ENCODE measurements around the gene KRTAP12-3.

The KRTAP12-3 gene

GRCh38 chr21:44612669-44613229 is 45.0 kb upstream of the KRTAP12-3 start:
- ChIA-PET POLR2A (no interaction called here), CTCF (no interaction called here)
- no peak for DNase-seq (ENCODE audit: extremely low spot score)
- TF ChIP-seq SUZ12 (IDR thresholded peaks at IDR 0.05) (no peak), BHLHE40 (IDR thresholded peaks at IDR 0.05; ENCODE audit: borderline replicate concordance) (no peak), ZNF384 (IDR thresholded peaks at IDR 0.05) (no peak), FOXM1 (IDR thresholded peaks at IDR 0.05; ENCODE audit: borderline replicate concordance) (no peak), TARDBP (IDR thresholded peaks at IDR 0.05) (no peak), ELF4 (IDR thresholded peaks at IDR 0.05) (no peak), ARNT (IDR thresholded peaks at IDR 0.05) (no peak), NFRKB (IDR thresholded peaks at IDR 0.05) (no peak), CTBP1 (IDR thresholded peaks at IDR 0.05; ENCODE audit: borderline replicate concordance) (no peak), SP1 (IDR thresholded peaks at IDR 0.05) (no peak), L3MBTL2 (conservative IDR thresholded peaks at IDR 0.05) (no peak), LEF1 (IDR thresholded peaks at IDR 0.05; ENCODE audit: borderline replicate concordance) (no peak), FOXK2 (IDR thresholded peaks at IDR 0.05) (no peak), PKNOX1 (IDR thresholded peaks at IDR 0.05) (no peak), HDGF (IDR thresholded peaks at IDR 0.05; ENCODE audit: borderline replicate concordance) (no peak), FOXA1 (IDR thresholded peaks at IDR 0.05) (no peak)

- TF ChIP-seq ARNT (IDR thresholded peaks at IDR 0.05) (no peak), FOXM1 (IDR thresholded peaks at IDR 0.05; ENCODE audit: borderline replicate concordance) (no peak), LEF1 (IDR thresholded peaks at IDR 0.05; ENCODE audit: borderline replicate concordance) (no peak), ELF4 (IDR thresholded peaks at IDR 0.05) (no peak), FOXA1 (IDR thresholded peaks at IDR 0.05) (no peak), ZNF384 (IDR thresholded peaks at IDR 0.05) (no peak), BHLHE40 (IDR thresholded peaks at IDR 0.05; ENCODE audit: borderline replicate concordance) (no peak), PKNOX1 (IDR thresholded peaks at IDR 0.05) (no peak), FOXK2 (IDR thresholded peaks at IDR 0.05) (no peak), SP1 (IDR thresholded peaks at IDR 0.05) (no peak), NFRKB (IDR thresholded peaks at IDR 0.05) (no peak)
- ChIA-PET POLR2A (no interaction called here), CTCF (no interaction called here)
- no peak for DNase-seq (ENCODE audit: extremely low spot score)
Measured at GRCh38 chr21:44613386-44614155, 44.2 kb upstream of the KRTAP12-3 start.

GRCh38 chr21:44614161-44614631 is 43.5 kb upstream of the KRTAP12-3 start:
- POLR2A ChIA-PET = no interaction called here
- no peak for DNase-seq (ENCODE audit: extremely low spot score)
- CTCF ChIA-PET = no interaction called here
- no peak for TF ChIP-seq ELF4 (IDR thresholded peaks at IDR 0.05)
- TF ChIP-seq FOXK2 (IDR thresholded peaks at IDR 0.05) = no peak
- TF ChIP-seq NFRKB (IDR thresholded peaks at IDR 0.05) = no peak

- CTCF ChIA-PET = no interaction called here
- DNase-seq (ENCODE audit: extremely low spot score) = no peak
- POLR2A ChIA-PET = no interaction called here
- no peak for TF ChIP-seq PKNOX1 (IDR thresholded peaks at IDR 0.05)
- no peak for TF ChIP-seq L3MBTL2 (conservative IDR thresholded peaks at IDR 0.05)
- no peak for TF ChIP-seq FOXM1 (IDR thresholded peaks at IDR 0.05; ENCODE audit: borderline replicate concordance)
- TF ChIP-seq ZNF384 (IDR thresholded peaks at IDR 0.05) = no peak
- no peak for TF ChIP-seq SP1 (IDR thresholded peaks at IDR 0.05)
- no peak for TF ChIP-seq FOXA1 (IDR thresholded peaks at IDR 0.05)
- TF ChIP-seq FOXK2 (IDR thresholded peaks at IDR 0.05) = no peak
- TF ChIP-seq TARDBP (IDR thresholded peaks at IDR 0.05) = no peak
- no peak for TF ChIP-seq ARNT (IDR thresholded peaks at IDR 0.05)
- no peak for TF ChIP-seq ELF4 (IDR thresholded peaks at IDR 0.05)
- no peak for TF ChIP-seq NFRKB (IDR thresholded peaks at IDR 0.05)
- no peak for TF ChIP-seq BHLHE40 (IDR thresholded peaks at IDR 0.05; ENCODE audit: borderline replicate concordance)
- no peak for TF ChIP-seq HDGF (IDR thresholded peaks at IDR 0.05; ENCODE audit: borderline replicate concordance)
- TF ChIP-seq CTBP1 (IDR thresholded peaks at IDR 0.05; ENCODE audit: borderline replicate concordance) = no peak
- no peak for TF ChIP-seq LEF1 (IDR thresholded peaks at IDR 0.05; ENCODE audit: borderline replicate concordance)
- no peak for TF ChIP-seq SUZ12 (IDR thresholded peaks at IDR 0.05)
Measured at GRCh38 chr21:44614961-44615391, 42.8 kb upstream of the KRTAP12-3 start.

GRCh38 chr21:44615466-44615865 is 42.3 kb upstream of the KRTAP12-3 start:
- TF ChIP-seq HDGF (IDR thresholded peaks at IDR 0.05; ENCODE audit: borderline replicate concordance) (no peak), PKNOX1 (IDR thresholded peaks at IDR 0.05) (no peak), LEF1 (IDR thresholded peaks at IDR 0.05; ENCODE audit: borderline replicate concordance) (no peak), SUZ12 (IDR thresholded peaks at IDR 0.05) (no peak), FOXA1 (IDR thresholded peaks at IDR 0.05) (no peak), NFRKB (IDR thresholded peaks at IDR 0.05) (no peak), L3MBTL2 (conservative IDR thresholded peaks at IDR 0.05) (no peak), ARNT (IDR thresholded peaks at IDR 0.05) (no peak), ELF4 (IDR thresholded peaks at IDR 0.05) (no peak), SP1 (IDR thresholded peaks at IDR 0.05) (no peak), FOXK2 (IDR thresholded peaks at IDR 0.05) (no peak), ZNF384 (IDR thresholded peaks at IDR 0.05) (no peak), TARDBP (IDR thresholded peaks at IDR 0.05) (no peak), BHLHE40 (IDR thresholded peaks at IDR 0.05; ENCODE audit: borderline replicate concordance) (no peak), CTBP1 (IDR thresholded peaks at IDR 0.05; ENCODE audit: borderline replicate concordance) (no peak)
- no peak for DNase-seq (ENCODE audit: extremely low spot score)
- CTCF ChIA-PET = no interaction called here
- POLR2A ChIA-PET = no interaction called here

Data from HEK293T (cell line).